Neutrophil (primary cell): ENCODE results near the gene SARDH.

Experiments used
- H3K27ac ChIP-seq: fragments of 200-600 bp; sonication (generic); 2 replicates; pipeline ENCODE4 v1.5.1; 2016; ENCODE audit warnings: mild to moderate bottlenecking, moderate library complexity
- H3K27me3 ChIP-seq: fragments of 200-600 bp; sonication (generic); 2 replicates; pipeline ENCODE4 v1.6.0; 2016; ENCODE audit warnings: mild to moderate bottlenecking
- H3K36me3 ChIP-seq: fragments of 200-600 bp; sonication (generic); 2 replicates; pipeline ENCODE4 v1.5.1; 2017
- H3K4me1 ChIP-seq, 2 experiments: fragments of 200-600 bp in 1 of 2; sonication (generic) in 1 of 2; 1 replicate in 1 of 2; 2 replicates in 1 of 2; pipeline versions ENCODE4 v1.5.1 to v1.6.1; 2013 to 2016; ENCODE audit warnings: low read depth in 1 of 2, low read length in 1 of 2, mild to moderate bottlenecking in 1 of 2, moderate library complexity in 1 of 2; ENCODE audit not compliant: control insufficient read depth in 1 of 2, insufficient read depth in 1 of 2
- H3K4me3 ChIP-seq, 2 experiments: fragments of 200-600 bp in 1 of 2; sonication (generic) in 1 of 2; 1 replicate in 1 of 2; 2 replicates in 1 of 2; pipeline ENCODE4 v1.5.1; 2013 to 2016; ENCODE audit warnings: low read depth in 1 of 2, low read length in 1 of 2, mild to moderate bottlenecking in 1 of 2, moderate library complexity in 1 of 2
- H3K9me3 ChIP-seq: fragments of 200-600 bp; sonication (generic); 2 replicates; pipeline ENCODE4 v1.5.1; 2016
- CTCF ChIP-seq: fragments of 200-600 bp; sonication (generic); IDR thresholded peaks from 2 replicates; pipeline ENCODE4 v1.5.1; 2016; ENCODE audit warnings: antibody characterized with exemption

The SARDH gene

DNA sequence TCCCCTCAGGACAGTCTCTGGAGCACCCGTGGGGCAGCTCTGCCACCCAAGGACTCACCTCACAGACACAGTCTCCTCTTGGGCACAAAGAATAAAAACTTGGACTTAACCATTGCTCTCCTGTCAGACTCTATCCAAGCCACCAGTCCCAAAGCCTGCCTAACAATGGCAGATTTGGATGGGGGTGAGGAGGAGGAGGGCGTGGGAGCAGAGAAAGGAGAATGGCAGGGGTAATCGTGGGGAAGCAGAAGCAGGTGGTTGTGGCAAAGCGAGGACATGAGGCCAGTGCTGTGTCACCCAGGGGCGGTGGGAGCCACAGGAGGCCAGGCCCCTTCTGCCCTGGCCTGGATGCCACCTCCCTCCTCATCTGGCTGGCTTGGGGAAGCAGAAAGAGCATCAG, 123.5 kb downstream of the SARDH start:
- Histone ChIP-seq H3K9me3 (no peaks in the 10 kb centered on the region), H3K4me3 (no peak overlapping the region), H3K36me3 (no peaks in the 10 kb centered on the region), H3K27ac (no peak overlapping the region), H3K27me3 (peaks cover 68% of the 10 kb centered on the region), H3K4me1 (no peaks in the 10 kb centered on the region)
- no peak for TF ChIP-seq CTCF

GRCh38 chr9:133614056-133614455, 124.1 kb downstream of the SARDH start:
- no peak overlapping the region for H3K27ac ChIP-seq

More at GRCh38 chr9:133614056-133614455, 124.1 kb downstream of the SARDH start:
- no peak for TF ChIP-seq CTCF
- Histone ChIP-seq H3K9me3 (no peaks in the 10 kb centered on the region), H3K4me1 (no peaks in the 10 kb centered on the region), H3K27me3 (peaks cover 68% of the 10 kb centered on the region), H3K4me3 (no peak overlapping the region), H3K36me3 (no peaks in the 10 kb centered on the region)
